Activated B cell treated with CpG ODN at 0.5 μM for 24 hours (primary cell): ENCODE data around the gene NMT1. TPM values are rescaled to one million over a fixed set of nuclear protein-coding genes. Genes with fewer than 3 reads are reported as not detected.

Experiments
- ATAC-seq: fragments of 200-7000 bp; cut with Tn5 transposase; one replicate; pipeline ENCODE4 v1.10.0; 2021; ENCODE audit warnings: low read depth, mild to moderate bottlenecking, moderate library complexity
- CTCF ChIA-PET: fragments of 350-600 bp; sonication (Branson Sonifier 250); formaldehyde crosslinking; loops from one replicate; lab custom pipeline; 2021; ENCODE audit warnings: antibody characterized with exemption; lab: Charles Lee
- POLR2A ChIA-PET: fragments of 350-600 bp; sonication (Branson Sonifier 250); formaldehyde crosslinking; loops from one replicate; lab custom pipeline; 2021; ENCODE audit warnings: antibody characterized with exemption; lab: Charles Lee
- DNase-seq: peaks from one replicate; pipeline ENCODE4 v3.0.0; 2022
- H3K27ac Mint-ChIP-seq: one replicate; pipeline ENCODE4 v1.8.0; 2020; ENCODE audit warnings: mixed read lengths
- H3K27me3 Mint-ChIP-seq: one replicate; pipeline ENCODE4 v1.8.0; 2021; ENCODE audit warnings: mixed read lengths
- H3K36me3 Mint-ChIP-seq: one replicate; pipeline ENCODE4 v1.8.0; 2021; ENCODE audit warnings: low read depth, mixed read lengths
- H3K4me1 Mint-ChIP-seq: one replicate; pipeline ENCODE4 v1.8.0; 2021; ENCODE audit warnings: mixed read lengths
- H3K4me3 Mint-ChIP-seq: one replicate; pipeline ENCODE4 v1.8.0; 2020; ENCODE audit warnings: mild to moderate bottlenecking, mixed read lengths
- H3K9me3 Mint-ChIP-seq: one replicate; pipeline ENCODE4 v1.8.0; 2020; ENCODE audit warnings: mixed read lengths
- CTCF ChIP-seq: fragments of 200-600 bp; IDR thresholded peaks from one replicate; pipeline ENCODE4 v1.8.0; 2022; ENCODE audit warnings: antibody characterized with exemption, mild to moderate bottlenecking
- intact Hi-C: fragments of 100-400 bp; cut with micrococcal nuclease; formaldehyde crosslinking; loops from one replicate; pipeline ENCODE4 v1.15.1; 2024
- total RNA-seq: library from RNA; stranded (reverse); gene quantifications from 2 replicates; pipeline ENCODE4 v1.2.3, GENCODE V29; 2022

Gene NMT1
- total RNA-seq, 1 donor from 2014 or later: 154 TPM

DNA sequence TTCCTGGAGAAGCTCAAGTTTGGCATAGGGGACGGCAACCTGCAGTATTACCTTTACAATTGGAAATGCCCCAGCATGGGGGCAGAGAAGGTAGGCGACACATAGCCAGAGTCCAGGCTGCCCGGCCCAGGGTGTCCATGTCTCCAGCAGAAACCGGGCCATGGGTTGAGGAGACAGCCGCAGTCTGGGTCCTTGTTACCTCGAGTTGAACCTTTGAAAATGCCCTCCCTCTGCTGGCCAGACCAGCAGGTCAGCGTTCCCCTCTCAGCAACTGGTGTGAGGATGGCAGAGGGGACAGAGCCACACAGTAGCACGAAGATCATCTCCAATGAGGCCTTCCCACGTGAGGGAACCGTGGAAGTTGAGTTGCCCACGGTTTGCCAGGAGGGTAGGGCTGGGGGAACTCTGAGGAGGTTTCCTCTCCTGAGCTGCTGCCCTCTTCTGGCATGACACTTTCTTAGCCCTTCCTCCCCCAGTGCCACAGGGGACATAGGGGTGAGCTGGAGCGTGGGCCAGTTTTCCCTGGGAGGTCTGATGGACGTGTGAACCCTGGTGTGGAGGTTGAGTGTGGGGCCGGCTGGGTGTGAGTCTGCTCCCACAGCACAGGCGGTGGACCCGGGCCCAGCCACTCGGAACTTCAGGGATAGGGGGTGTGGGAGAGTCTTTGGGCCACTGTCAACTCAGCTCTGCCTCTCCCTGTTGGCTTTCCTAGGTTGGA is 43.9 kb downstream of the NMT1 start:
- POLR2A ChIA-PET: no interaction called here
- intact Hi-C loops: no loop called here
- no peak for ATAC-seq

GRCh38 chr17:45106096-45106495 is 45.0 kb downstream of the NMT1 start:
- ChIA-PET CTCF (no interaction called here), POLR2A (no interaction called here)
- ATAC-seq (no peak), DNase-seq (no peak)
- H3K36me3 Mint-ChIP-seq: peaks cover 78% of the 10 kb centered on the region
- intact Hi-C loops: no loop called here
- no peak overlapping the region for H3K27ac Mint-ChIP-seq
- peaks cover 1% of the 10 kb centered on the region for H3K4me1 Mint-ChIP-seq
- H3K9me3 Mint-ChIP-seq: no peaks in the 10 kb centered on the region
- H3K27me3 Mint-ChIP-seq: no peaks in the 10 kb centered on the region
- H3K4me3 Mint-ChIP-seq: no peak overlapping the region
- TF ChIP-seq CTCF: no peak

More for the DNA sequence above, 43.9 kb downstream of the NMT1 start:
- Mint-ChIP-seq H3K27me3 (no peaks in the 10 kb centered on the region), H3K4me1 (no peaks in the 10 kb centered on the region), H3K27ac (no peak overlapping the region), H3K4me3 (no peak overlapping the region), H3K36me3 (peaks cover 78% of the 10 kb centered on the region), H3K9me3 (no peaks in the 10 kb centered on the region)
- CTCF ChIA-PET: no interaction called here
- TF ChIP-seq CTCF: no peak
- DNase-seq: no peak

DNA sequence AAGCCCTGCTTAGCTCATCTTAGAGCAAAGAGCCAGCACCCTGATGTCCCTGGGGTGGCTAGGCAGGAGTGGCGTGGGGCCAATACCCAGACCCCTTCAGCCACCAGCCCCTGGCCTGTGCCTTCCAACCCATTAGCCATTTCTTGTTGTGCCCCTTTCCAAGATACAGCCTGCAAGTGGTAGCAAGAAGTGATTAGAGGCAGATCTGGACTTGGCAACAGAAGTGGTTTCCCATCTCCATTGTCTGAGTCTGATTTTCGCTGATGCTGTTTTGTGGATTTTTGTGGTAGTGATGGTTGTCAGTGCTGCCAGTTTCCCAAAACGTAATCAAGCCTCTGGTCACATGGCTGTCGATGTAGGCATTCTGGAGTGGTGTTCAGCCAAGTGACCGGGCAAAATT is 45.5 kb downstream of the NMT1 start:
- intact Hi-C loops: no loop called here
- Mint-ChIP-seq H3K4me1 (peaks cover 5% of the 10 kb centered on the region), H3K36me3 (peaks cover 77% of the 10 kb centered on the region), H3K4me3 (no peak overlapping the region), H3K27me3 (no peaks in the 10 kb centered on the region), H3K27ac (no peak overlapping the region), H3K9me3 (no peaks in the 10 kb centered on the region)
- DNase-seq (no peak), ATAC-seq (no peak)
- TF ChIP-seq CTCF: no peak
- POLR2A ChIA-PET: no interaction called here
- CTCF ChIA-PET: no interaction called here

- H3K4me3 Mint-ChIP-seq: no peak overlapping the region
- CTCF ChIA-PET: no interaction called here
- DNase-seq (no peak), ATAC-seq (no peak)
- H3K4me1 Mint-ChIP-seq: peaks cover 13% of the 10 kb centered on the region
- peaks cover 68% of the 10 kb centered on the region for H3K36me3 Mint-ChIP-seq
- H3K27me3 Mint-ChIP-seq: no peaks in the 10 kb centered on the region
- no peaks in the 10 kb centered on the region for H3K9me3 Mint-ChIP-seq
- POLR2A ChIA-PET: no interaction called here
- H3K27ac Mint-ChIP-seq: no peak overlapping the region
- TF ChIP-seq CTCF: no peak
- intact Hi-C loops: no loop called here
Observed at GRCh38 chr17:45107293-45108010, 46.3 kb downstream of the NMT1 start.

DNA sequence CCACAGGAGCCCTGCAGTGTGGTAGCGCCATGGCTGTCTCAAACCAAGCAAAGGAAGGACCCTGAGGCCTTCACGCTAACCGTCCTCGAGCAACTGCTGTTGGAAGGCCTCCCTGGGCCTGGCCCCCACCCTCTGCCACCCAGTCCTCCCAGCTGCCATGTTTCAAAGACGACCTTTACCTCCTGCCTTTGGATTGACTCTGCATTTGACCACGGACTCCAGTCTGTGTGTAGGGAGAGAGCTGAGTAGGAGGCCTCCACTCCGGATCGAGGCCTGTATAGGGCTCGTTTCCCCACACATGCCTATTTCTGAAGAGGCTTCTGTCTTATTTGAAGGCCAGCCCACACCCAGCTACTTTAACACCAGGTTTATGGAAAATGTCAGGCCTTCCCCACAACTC is 46.9 kb downstream of the NMT1 start:
- H3K9me3 Mint-ChIP-seq: no peaks in the 10 kb centered on the region
- H3K27me3 Mint-ChIP-seq: no peaks in the 10 kb centered on the region
- peaks cover 62% of the 10 kb centered on the region for H3K36me3 Mint-ChIP-seq
- H3K4me1 Mint-ChIP-seq: peaks cover 13% of the 10 kb centered on the region
- TF ChIP-seq CTCF: no peak
- intact Hi-C loops: no loop called here
- no peak overlapping the region for H3K27ac Mint-ChIP-seq
- no peak for ATAC-seq
- no peak for DNase-seq
- ChIA-PET POLR2A (no interaction called here), CTCF (no interaction called here)
- no peak overlapping the region for H3K4me3 Mint-ChIP-seq
